Measurements from ENCODE around the gene PSG3.
"Not testable (repeated sequence)": the region's sequence is repeated elsewhere in the genome, so short reads cannot be mapped to it uniquely, and the experiment has no call there.

DNA sequence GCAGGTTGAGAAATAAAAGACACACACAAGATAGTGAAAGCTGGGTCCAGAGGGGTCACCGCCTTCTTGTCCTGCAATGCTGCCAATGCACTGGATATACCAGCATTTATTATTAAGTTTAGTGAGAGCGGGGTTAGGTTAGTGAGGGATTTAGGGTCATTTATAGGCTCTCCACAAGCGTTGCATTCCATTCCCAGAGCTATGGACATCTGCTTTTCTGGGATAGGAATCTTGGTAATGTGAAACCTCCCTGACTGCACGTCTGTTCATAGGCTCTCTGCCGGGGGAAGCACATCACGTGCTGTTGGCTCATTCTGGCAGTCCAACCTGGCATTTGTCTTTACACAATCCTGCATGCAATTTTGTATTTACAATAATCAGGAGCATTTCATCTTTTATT is 27.5 kb downstream of the PSG3 start:
- TF ChIP-seq POLR2A (IDR thresholded peaks at IDR 0.05; ENCODE audit: low read length); GATA1 (IDR thresholded peaks at IDR 0.05; ENCODE audit: low read depth, low read length): not testable (repeated sequence)

Measured in erythroblast (primary cell).